Stimulated activated CD8-positive, alpha-beta memory T cell treated with anti-CD3 and anti-CD28 coated beads, Interleukin-7, amount 100 ng/mL, for 4 hours (primary cell): ENCODE results near the gene HELZ.
"Not testable (repeated sequence)": the region's sequence is repeated elsewhere in the genome, so short reads cannot be mapped to it uniquely, and the experiment has no call there.

ENCODE experiments used
- DNase-seq, 2 donors: peaks; one replicate each; pipeline ENCODE4 v3.0.0-alpha.2; 2020; ENCODE audit warnings: low read depth in 2 of 2

The HELZ gene

DNA sequence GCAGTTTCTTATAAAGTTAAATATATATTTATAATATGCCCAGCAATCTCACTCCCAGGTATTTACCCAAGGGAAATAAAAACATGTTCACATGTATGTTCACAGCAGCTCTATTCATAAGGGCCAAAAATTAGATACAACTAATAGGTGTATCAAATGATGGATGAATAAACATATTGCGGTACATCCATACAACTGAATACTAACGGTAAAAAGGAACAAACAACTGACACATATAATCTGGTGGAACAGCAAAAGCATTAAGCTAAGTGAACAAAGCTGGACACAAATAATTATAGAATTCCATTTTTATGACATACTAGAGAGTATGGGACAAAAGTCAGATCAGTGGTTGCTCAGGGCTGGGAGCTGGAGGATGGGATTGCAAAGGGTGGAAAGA lies 125.9 kb downstream of the HELZ start:
- DNase-seq: no peak

DNA sequence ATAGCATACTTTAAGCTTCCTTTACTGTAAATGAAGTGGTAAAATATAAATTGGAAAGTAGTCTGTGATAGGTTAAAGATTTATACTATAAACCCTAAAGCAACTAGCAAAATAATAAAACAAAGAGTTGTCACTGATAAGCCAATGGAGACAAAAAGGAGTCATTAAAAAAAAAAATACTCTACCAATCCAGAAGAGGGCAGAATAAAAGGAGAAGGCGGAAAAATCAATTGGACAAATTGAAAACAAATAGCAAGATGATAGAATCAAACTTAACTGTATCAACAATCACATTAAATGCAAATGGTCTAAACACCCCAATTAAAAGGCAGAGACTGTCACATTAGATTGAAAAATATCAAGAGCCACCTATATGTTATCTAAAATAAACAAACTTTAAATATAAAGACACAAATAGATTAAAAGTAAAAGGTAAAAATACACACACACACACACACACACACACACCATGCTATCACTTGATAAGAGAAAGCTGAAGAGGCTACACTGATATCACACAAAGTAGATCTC lies 128.9 kb downstream of the HELZ start:
- no peak for DNase-seq

DNA sequence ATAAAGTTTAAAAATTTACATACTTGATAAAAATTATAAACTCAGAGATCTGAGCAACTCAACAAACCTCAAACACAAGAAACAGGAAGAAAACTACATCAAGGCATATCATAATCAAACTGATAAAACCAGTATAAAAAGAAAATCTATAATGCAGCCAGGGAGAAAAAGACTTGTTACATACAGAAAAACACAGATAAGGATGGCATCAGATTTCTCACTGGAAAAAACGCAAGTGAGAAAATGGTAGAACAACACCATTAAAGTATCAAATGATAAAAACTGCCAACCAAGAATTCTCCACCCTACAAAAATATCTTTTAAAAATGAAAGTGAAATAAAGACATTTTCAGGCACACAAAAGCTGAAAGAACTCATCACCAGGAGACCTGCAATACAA lies 129.6 kb downstream of the HELZ start:
- no peak for DNase-seq

DNA sequence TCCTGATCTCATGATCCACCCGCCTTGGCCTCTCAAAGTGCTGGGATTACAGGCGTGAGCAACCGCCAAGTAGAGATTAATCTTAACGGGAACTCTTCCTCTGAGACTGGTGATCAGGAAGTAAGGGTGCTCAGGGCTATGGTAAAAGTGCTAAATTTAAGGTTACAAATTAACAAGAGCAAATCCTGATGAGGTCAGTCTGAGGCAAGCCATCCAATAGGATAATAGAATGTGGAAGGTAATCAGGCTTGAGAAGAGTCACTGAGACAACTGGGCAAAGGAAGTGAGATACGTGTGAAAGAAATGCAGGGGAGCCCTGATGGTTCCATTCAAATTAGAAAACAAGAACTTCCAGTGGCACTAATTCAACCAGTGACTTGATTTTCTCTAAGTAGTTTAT lies 131.5 kb downstream of the HELZ start:
- DNase-seq: no peak

DNA sequence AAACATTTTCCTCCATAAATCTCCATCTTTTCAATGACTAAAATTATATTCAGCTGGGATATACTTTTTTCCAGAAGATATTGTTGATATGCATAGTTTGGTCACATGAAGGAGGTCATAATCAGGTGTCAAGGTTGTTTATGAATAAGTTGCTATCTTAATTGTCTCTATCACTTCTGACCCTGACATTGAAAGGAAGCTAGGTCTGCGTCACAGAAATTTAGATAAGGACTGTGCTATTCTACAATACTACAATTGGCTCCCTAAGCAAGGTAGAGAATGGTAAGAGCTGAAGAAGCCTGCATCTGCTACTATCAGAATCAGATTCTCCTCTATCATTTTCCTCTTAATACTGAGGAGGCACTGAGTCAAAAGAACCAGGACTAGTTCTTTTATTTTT lies 133.2 kb downstream of the HELZ start:
- DNase-seq: no peak

DNA sequence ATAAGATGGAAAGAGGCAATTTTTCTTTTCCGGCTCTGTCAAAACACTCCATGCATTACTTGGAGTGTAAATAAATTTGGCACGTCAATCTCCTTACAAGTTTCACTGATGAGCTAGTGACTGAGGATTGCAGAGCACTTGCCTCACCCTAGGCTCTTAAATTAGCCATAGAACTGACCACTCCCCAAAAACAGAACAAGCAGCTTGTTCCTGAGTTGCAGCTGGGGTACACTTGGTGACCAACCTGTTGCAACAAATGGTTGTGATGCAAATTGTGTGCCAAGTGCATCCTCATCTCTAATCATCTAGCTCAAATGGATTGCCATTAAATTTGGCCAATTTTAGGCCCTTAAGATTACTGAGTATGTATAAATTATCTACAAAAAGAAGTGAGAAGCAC lies 133.7 kb downstream of the HELZ start:
- no peak for DNase-seq

DNA sequence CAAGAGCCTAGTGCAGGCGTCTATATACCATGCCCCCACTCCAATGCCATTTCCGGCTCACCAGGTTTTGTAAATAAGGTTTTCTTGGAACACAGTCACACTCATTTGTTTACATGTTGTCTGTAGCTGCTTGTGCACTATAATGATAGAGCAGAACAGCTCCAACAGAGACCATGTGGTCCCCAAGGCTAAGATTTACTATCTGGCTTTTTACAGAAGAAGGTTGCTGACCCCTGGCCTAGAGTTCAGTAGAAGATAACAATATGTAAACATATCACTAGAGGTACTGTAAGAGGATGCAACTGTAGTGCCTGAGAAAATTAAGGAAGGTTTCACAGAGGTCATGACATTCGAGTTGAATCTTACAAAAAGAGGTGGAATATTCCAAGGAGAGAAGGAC lies 134.4 kb downstream of the HELZ start:
- DNase-seq: no peak

DNA sequence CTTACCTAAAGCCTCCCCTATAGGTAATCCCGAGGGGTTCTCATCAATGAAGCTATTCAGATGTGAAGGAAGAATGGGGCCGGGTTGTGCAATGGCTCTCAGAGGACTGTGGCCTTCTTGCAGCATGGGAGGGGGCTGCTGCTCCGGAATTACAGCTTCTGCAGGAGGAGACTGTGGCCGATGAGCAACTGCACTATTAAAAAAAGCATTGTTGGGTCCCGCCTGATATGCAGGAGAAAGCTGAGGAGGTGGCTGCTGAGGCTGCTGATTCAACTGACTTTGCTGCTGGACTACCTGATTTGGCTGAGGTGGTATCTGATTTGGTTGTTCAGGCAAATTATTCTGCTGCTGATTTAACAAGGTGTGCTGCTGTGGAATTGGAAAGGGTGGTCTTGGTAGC lies 135.9 kb downstream of the HELZ start:
- no peak for DNase-seq

DNA sequence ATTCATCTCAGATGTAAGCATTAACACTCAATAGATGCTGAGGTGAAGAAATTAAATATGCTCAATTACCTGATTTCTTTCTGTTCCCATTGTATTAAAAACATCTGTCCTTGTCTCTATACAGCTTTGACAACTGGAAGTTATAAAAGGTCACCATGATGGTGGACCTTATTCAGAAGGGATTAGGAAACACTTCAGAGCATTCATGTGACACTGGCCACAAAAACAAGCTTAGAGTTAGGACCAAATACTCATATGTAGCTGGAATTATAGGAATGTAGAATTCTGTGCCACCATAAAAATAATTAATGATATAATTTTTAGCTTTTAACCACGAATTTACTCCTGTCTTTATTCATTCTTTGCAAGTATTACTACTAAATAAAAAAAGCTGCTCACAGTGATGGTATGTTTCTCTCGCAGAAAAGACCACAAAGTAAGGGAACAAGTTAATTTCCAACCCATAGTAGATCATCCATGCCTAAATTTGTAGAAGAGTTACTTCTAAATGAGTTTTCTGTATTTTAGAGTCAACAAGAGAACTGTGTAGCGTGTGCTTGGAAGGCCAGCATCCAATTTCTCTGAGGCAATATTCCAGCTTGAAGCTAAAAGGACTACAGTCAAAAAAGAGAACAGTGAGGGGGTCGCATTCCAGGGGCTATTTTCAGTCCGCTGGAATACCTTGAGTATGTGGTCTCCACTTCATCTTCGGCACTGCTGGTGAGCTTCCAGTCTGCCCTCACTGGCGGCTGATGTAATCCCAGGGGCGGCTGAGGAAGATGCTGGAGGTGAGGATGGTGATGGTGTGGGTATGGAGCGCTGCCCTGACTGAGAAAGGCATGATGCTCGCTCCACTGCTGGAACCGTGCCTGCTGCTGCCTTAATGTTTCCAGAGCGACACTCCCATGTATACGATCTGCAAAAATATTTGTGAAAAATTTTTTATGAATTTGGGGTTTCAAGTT lies 136.9 kb downstream of the HELZ start:
- DNase-seq: no peak

DNA sequence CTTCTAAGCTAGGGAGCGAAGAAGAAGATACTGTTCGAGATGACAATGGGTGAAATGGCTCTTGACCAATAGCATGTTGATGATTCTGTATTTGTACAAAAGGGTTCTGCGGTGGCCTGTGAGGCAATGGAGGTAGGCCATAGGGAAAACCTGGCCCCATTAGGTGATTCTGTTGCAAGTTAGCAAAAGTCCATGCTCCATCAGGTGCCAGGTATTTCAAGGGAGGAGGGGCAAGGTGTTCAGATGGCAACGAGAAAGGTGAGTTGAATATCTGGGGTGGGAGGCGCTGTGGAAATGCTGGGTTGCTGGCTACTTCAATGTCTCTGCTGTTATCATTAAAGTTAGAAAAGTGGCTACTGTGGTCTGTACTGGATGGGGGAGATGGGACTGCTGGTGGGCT lies 137.8 kb downstream of the HELZ start:
- no peak for DNase-seq

DNA sequence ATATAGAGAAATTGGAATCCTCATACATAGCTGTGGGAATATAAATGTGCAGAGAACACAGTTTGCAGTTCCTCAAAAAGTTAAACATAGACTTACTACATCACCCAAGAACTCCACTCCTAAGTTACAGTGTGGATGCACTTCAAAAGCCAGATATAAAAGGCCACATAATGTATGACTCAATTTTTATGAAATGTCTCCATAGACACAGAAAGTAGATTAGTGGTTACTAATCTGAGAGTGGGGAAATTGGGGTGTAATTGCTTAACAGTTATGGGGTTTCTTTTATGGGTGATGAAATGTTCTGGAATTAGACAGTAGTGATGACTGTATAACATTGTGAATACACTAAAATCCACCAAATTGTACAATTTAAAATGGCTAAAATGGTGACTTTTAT lies 139.8 kb downstream of the HELZ start:
- no peak for DNase-seq

DNA sequence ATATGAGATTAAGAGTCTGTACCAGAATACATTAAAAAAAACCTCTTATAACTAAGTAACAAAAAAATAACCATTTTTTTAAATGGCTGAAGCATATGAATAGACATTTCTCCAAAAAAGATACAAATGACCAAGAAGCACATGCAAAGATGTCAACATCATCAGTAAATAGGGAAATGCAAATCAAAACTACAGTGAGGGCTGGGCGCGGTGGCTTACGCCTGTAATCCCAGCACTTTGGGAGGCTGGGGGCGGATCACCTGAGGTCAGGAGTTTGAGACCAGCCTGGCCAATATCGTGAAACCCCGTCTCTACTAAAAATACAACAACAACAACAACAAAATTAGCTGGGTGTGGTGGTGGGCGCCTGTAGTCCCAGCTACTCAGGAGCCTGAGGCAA lies 140.4 kb downstream of the HELZ start:
- DNase-seq: not testable (repeated sequence)

DNA sequence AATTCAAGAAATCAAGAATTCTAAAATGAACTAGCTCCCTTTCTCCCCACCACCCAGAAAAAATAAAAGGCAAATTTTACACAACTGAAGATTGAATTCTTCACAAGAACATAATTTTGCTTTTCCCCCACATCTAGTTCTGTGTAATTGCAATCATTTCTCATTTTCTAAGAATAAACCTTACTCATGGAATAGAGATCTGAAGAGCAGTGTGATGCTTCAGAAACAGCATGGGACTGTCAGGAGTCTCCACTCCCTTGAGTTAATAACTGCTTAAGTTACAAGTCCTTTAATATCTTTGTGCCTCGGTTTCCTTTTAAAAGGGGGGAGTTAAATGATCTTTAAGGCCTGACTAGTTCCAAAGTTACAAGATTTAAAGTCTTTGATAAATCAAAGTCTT lies 147.0 kb downstream of the HELZ start:
- DNase-seq: no peak

DNA sequence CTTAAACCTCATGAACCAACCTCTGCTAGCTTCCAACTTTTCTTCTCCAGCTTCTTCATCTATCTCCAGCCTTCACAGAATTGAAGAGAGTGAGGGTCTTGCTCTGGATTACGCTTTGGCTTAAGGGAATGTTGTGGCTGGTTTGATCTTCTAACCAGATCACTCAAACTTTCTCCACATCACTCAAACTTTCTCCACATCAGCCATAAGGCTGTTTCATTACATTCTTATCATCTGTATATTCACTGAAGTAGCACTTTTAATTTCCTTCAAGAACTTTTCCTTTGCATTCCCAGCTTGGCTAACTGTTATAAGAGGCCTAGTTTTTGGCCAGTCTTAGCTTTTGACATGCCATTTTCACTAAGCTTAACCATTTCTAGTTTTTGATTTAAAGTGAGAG lies 148.4 kb downstream of the HELZ start:
- DNase-seq: no peak

DNA sequence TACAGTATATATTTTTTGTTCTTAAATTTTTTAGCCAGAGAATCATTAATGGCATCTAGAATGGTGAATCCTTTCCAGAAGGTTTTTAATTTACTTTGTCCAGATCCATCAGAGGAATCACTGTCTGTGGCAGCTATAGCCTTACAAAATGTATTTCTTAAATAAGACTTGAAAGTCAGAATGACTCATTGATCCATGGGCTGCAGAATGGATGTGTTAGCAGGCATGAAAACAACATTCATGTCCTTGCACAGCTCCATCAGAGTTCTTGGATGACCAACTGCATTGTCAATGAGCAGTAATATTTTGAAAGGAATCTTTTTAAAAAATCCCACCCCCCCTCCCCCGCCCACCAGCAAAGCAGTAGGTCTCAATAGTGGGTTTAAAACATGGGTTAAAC lies 149.2 kb downstream of the HELZ start:
- DNase-seq: no peak

DNA sequence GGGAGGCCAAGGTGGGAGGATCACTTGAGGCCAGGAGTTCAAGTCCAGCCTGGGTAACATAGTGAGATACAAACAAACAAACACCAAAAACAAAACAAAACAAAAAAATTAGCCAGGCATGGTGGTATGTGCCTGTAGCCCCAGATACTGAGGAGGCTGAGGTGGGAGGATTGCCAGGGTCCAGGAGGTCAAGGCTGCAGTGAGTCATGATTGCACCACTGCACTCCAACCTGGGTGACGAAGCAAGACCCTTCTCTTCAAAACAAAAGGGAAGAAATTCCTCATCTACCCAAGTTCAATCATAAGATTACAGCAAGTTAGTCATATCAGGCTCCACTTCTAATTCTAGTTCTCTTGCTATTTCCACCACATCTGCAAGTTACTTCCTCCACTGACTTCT lies 149.7 kb downstream of the HELZ start:
- not testable (repeated sequence) for DNase-seq

DNA sequence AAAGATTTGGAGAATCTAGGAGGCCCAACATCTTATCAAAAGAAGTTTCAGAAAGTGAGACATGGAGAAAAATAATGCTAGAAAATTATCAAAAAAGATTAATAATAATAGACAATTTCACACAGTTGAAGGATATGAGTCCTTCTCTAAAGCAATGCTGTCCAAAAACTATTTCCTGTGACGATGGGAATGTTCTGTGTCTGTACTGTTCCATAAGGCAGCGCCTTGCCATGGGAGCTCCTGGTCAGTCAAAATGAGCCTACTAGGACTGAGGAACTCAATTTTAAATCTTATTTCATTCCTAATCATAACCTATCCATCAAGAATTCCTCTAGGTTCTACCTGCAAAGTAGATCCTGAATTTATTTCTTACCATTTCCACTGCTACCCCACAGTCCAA lies 151.6 kb downstream of the HELZ start:
- DNase-seq: no peak

DNA sequence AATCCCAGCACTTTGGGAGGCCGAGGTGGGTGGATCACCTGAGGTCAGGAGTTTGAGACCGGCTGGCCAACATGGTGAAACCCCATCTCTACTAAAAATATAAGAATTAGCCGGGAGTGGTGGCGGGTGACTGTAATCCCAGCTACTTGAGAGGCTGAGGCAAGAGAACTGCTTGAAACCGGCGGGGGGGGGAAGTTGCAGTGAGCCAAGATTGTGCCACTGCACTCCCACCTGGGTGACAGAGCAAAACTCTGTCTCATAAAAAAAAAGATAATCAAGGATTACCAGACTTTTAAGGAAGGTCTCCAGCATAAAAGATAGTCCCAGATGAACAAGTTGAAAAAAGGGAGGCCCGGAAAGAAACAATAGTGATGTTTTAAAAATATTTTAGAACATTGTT lies 152.3 kb downstream of the HELZ start:
- DNase-seq: not testable (repeated sequence)

DNA sequence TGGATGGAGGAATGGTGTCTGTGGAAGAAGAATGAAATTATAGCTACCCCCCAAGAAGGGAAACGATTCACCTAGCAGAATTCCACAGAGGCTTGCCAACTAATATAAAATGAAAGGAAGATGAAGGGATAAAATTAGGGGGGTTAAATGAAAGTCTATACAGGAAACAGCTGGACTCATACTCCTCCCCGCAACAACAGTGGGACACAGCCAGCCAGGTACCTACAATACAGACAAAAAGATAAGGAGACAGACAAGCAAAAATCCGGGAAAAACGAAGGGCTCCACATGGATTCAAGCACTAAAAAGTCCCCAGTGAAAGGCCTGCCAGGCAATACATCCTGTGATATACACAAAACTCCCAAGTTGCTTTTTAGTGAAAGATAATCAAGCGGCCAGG lies 152.7 kb downstream of the HELZ start:
- DNase-seq: no peak

DNA sequence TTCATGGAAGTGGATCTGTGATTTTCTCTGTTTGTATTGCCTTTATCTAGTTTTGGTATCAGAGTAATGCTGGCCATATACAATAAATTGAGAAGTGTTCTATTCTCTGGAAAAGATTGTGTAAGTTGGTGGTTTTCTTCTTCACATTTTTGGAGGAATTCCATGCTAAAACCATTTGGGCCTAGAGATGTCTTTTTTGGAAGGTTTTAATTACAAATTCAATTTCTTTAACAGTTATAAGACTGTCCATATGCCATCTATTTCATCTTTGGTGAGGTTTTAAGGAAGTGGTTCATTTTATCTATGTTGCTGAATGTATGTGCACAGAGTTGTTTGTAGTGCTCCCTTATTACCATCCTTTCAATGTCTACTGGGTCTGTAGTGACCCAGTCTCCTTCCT lies 154.7 kb downstream of the HELZ start:
- no peak for DNase-seq

DNA sequence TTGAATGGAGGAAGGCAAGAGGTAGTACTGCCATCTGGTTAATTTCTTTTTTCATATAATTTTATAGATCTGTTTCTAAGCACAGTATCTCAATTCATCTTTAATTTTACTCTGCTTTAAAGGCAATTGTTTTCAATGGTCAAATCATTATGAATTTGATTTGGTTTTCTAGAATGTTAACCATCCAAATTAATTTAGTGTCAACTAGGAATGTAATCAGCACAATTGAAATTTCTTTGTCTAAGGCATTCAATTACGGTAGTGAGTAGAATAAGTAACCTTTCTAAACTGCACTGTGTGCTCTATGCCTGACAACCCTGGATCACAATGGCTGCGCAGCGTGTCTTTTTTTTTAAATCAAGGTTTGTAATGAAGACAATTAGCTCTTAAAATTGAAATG lies 156.4 kb downstream of the HELZ start:
- DNase-seq: no peak

DNA sequence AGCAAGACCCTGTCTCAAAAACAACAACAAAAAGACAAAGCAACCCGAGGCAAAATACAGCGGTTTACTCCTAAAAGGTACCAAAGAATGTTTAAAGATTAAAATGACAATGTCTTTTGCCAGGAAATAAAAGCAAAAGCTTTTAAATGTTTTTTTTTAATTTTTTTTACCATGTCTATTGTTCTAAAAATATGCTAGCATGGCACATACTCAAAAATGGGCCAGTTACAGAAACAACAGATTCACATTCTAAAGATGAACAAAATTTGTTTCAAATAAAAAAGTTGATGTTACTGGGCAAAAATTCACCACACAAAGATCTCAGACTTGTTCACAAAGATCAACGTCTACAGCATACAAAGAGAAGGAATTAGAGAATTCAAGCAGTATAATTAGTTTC lies 159.6 kb downstream of the HELZ start:
- no peak for DNase-seq

DNA sequence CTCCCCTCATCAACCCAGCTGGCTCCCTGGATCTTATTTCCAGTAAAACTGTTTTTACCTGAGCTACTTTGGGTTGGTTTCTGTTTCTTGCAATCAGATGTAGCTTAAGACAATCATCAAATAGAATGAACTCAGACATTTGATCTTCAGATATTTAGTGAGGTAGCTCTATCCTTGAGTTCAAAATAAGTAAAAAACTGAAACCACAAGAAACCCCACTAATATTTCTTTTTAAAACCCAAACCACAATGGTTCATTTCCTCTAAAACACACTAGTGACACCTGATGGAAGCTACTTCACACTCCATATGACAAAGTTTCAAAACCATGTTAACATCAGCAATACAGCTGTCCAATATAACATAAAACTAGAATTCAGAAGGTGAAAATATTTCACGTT lies 162.9 kb downstream of the HELZ start:
- DNase-seq: no peak

DNA sequence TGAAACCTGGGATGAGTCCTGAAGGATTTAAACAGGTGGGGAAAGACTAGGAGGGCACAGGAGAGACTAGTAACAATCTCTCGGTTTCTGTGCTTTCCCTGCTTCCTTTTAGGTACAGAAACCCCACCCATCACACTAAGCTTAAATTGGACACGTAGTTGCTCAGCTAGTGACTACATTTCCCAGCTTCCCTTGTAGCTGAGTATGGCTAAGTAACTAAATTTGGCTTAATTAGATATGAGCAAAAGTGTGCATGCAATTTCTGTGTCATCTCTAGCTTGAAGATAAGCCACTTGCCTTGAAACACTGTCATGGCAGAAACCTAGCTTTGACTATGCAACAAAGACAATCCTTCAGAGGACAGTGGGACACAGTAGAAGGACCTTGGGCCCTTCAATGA lies 164.2 kb downstream of the HELZ start:
- DNase-seq: no peak
